Tibial artery (tissue), 4 donors: Measurements from ENCODE around the gene CLDN24.

ENCODE experiments used
- DNase-seq, 2 donors: peaks; one replicate each; pipeline ENCODE4 v3.0.0-alpha.2; 2019
- H3K27ac ChIP-seq, 2 donors: fragments of 200-600 bp; sonication (generic) in 1 of 2; 1 replicate in 1 of 2; 2 replicates in 1 of 2; pipeline ENCODE4 v1.5.1; 2018 to 2019; ENCODE audit warnings: mild to moderate bottlenecking in 1 of 2
- H3K27me3 ChIP-seq, 2 donors: fragments of 200-600 bp; sonication (generic) in 1 of 2; one replicate each; pipeline versions ENCODE4 v1.5.1 to v1.6.0; 2016 to 2019
- H3K36me3 ChIP-seq, 3 donors: fragments of 200-600 bp; sonication (generic) in 2 of 3; one replicate each; pipeline ENCODE4 v1.5.1; 2016 to 2019; ENCODE audit warnings: mild to moderate bottlenecking in 2 of 3
- H3K4me1 ChIP-seq, 4 donors: fragments of 200-600 bp; sonication (generic) in 2 of 4; 1 replicate in 3 of 4; 2 replicates in 1 of 4; pipeline ENCODE4 v1.5.1; 2016 to 2019
- H3K4me3 ChIP-seq, 2 donors: fragments of 200-600 bp; sonication (generic) in 1 of 2; 1 replicate in 1 of 2; 2 replicates in 1 of 2; pipeline ENCODE4 v1.5.1; 2018 to 2019; ENCODE audit warnings: mild to moderate bottlenecking in 2 of 2
- H3K9me3 ChIP-seq, 3 donors: fragments of 200-600 bp; sonication (generic) in 1 of 3; one replicate each; pipeline ENCODE4 v1.5.1; 2016 to 2019
- intact Hi-C: fragments of 100-400 bp; cut with DNase I; formaldehyde crosslinking; loops from one replicate; pipeline ENCODE4 v1.15.0; 2023; ENCODE audit warnings: low total_unique reads
- TF ChIP-seq, protein P1 (sequence below), 2 experiments: fragments of 200-600 bp in 1 of 2; fragments of 450-650 bp in 1 of 2; IDR thresholded peaks; one replicate each; pipeline ENCODE4 v1.5.1; 2017 to 2019; ENCODE audit warnings: antibody characterized with exemption in 2 of 2, mild to moderate bottlenecking in 1 of 2, moderate library complexity in 1 of 2

Gene CLDN24

DNA sequence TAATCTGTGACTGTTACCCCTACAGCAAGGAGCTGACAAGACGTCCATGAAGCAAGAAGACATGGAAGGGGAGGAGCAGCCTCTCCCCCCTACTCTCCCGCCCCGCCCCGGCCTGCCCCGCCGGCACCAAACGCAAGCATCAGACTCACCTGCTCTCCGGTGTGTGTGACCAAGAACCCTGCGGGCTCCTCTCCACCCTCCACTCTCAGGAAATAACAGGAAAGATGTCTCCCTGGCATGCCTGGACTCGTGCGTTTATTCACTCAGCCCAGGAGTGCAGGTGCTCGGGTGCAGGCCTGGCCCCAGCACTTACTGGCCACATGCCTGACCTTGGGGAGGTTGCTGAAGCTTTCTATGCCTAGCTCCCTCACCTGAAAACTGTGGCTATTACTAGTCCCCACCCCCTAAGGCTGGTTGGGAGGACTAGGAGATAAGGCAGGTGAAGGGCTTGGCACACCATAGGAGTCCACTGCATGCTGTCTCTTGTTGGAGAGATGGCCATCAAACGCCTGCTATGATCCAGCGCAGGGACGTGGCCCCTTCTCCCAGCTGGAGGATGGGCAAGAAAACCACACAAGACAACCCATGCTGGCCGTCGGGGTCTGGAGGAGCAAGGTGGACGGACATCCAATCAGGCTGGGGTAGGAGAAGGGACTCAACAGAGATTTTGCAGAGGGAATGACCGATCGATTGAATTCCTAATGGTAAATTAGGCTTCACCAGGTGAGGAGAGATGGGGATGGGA lies 34.9 kb upstream of the CLDN24 start:
- intact Hi-C loops, result no loop called here
- H3K27ac ChIP-seq, result no peak overlapping the region
- H3K4me3 ChIP-seq, result no peak overlapping the region
- peaks cover 0 to 2% of the 10 kb centered on the region in 2 donors for H3K27me3 ChIP-seq
- H3K9me3 ChIP-seq, result no peaks in the 10 kb centered on the region
- H3K4me1 ChIP-seq, result no peaks in the 10 kb centered on the region
- DNase-seq, result no peak
- TF ChIP-seq, protein P1, sequence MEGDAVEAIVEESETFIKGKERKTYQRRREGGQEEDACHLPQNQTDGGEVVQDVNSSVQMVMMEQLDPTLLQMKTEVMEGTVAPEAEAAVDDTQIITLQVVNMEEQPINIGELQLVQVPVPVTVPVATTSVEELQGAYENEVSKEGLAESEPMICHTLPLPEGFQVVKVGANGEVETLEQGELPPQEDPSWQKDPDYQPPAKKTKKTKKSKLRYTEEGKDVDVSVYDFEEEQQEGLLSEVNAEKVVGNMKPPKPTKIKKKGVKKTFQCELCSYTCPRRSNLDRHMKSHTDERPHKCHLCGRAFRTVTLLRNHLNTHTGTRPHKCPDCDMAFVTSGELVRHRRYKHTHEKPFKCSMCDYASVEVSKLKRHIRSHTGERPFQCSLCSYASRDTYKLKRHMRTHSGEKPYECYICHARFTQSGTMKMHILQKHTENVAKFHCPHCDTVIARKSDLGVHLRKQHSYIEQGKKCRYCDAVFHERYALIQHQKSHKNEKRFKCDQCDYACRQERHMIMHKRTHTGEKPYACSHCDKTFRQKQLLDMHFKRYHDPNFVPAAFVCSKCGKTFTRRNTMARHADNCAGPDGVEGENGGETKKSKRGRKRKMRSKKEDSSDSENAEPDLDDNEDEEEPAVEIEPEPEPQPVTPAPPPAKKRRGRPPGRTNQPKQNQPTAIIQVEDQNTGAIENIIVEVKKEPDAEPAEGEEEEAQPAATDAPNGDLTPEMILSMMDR (IDR thresholded peaks at IDR 0.05), result no peak
- no peaks in the 10 kb centered on the region for H3K36me3 ChIP-seq

DNA sequence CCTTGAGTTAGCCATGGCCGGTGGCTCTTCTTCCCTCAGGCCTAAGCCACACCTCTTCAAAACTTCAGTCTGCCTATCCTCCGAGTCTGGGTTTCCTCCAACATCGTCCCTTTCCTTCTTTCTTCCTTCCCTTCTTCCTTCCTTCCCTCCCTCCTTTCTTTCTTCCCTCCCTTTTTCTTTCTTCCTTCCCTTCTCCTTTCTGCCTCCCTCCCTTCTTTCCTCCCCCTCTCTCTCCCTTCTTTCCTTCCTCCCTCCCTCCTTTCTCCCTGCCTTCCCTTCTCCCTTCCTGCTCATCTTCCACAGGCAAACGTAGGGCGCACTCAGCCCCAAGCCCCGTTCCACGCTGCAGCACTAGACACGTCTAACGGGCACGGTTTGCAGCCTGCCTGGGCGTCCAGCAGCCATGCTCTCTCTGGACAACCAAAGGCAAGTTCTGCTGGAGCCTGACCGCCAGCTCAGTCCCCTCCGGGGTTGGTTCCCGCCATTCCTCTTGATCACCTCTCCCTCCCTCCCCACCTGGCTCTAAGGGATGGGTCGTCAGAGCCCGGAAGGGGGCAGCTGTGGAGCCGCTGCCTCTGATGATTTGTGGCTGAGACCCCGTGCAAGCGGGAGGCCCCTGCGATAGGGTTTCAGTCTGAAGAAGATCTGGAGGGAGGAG lies 34.1 kb upstream of the CLDN24 start:
- Histone ChIP-seq H3K4me1 (no peaks in the 10 kb centered on the region), H3K27ac (no peak overlapping the region), H3K4me3 (no peak overlapping the region), H3K36me3 (no peaks in the 10 kb centered on the region), H3K27me3 (peaks cover 0 to 2% of the 10 kb centered on the region in 2 donors), H3K9me3 (no peaks in the 10 kb centered on the region)
- TF ChIP-seq, protein P1 (IDR thresholded peaks at IDR 0.05), result no peak
- no peak for DNase-seq
- intact Hi-C loops, result no loop called here

DNA sequence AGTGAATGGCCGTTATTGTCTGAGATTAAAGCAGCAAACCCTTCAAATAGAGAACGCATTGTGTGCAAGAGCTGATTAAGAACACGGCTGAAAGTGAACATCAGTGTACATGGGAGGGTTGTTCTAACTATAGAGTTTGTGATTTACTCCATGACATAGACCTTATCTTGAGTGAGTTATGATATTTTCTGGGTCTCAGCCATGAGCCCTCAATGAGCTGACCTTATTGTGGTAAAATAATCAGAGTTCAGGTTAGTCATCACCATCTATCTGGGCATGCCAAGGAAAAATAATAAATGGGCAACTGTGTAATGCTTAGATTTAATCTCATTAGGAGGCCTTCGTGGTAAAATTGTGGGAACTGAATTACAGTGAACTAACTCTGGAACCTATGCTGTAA lies 33.2 kb upstream of the CLDN24 start:
- Histone ChIP-seq H3K4me1 (no peaks in the 10 kb centered on the region), H3K36me3 (no peaks in the 10 kb centered on the region), H3K4me3 (no peak overlapping the region), H3K27ac (no peak overlapping the region), H3K27me3 (peaks cover 0 to 2% of the 10 kb centered on the region in 2 donors), H3K9me3 (no peaks in the 10 kb centered on the region)
- no peak for DNase-seq
- TF ChIP-seq, protein P1 (IDR thresholded peaks at IDR 0.05), result no peak
- intact Hi-C loops, result no loop called here

DNA sequence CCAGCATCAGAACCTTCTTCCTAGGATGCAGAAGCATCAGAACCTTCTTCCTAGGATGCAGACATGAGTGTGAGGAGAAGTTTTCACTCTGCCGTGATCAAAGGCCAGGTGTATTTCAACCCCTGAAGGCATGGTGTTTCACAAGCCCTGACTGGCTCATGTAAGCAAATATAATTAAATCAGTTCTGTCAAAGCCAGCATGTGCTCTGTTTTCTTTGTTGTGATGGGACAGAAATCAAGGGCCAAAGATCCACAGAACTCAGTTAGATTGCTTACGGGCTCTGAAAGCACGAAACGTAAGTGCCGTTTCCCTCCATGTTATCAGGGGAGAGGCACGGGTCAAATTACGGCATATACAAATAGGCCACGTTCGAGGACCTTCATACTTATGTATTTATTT lies 32.0 kb upstream of the CLDN24 start:
- H3K4me1 ChIP-seq, result no peaks in the 10 kb centered on the region
- no peak for DNase-seq
- no peak overlapping the region for H3K4me3 ChIP-seq
- no peaks in the 10 kb centered on the region for H3K36me3 ChIP-seq
- intact Hi-C loops, result no loop called here
- no peaks in the 10 kb centered on the region for H3K9me3 ChIP-seq
- no peak overlapping the region for H3K27ac ChIP-seq
- H3K27me3 ChIP-seq, result peaks cover 0 to 2% of the 10 kb centered on the region in 2 donors
- TF ChIP-seq, protein P1 (IDR thresholded peaks at IDR 0.05), result no peak

DNA sequence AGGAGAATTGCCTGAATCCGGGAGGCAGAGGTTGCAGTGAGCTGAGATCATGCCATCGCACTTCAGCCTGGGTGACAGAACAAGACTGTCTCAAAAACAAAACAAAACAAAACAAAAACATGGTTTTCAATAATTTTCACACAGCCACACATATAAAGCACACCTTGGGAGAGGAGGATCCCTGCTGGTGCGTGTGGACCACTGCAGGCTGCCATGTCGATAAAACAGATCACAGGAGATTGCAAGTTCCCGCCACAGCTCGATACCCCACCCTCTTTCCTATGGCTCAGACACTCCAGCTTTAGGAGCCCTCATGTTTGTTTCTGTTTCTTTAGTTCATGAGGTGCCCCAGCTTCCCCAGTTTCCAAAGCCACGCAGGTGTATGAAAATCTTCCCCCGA lies 31.3 kb upstream of the CLDN24 start:
- no peak overlapping the region for H3K27ac ChIP-seq
- TF ChIP-seq, protein P1 (IDR thresholded peaks at IDR 0.05), result no peak
- H3K4me1 ChIP-seq, result peaks cover 0 to 1% (median 0%) of the 10 kb centered on the region in 4 donors
- no peak for DNase-seq
- H3K9me3 ChIP-seq, result no peaks in the 10 kb centered on the region
- no peak overlapping the region for H3K4me3 ChIP-seq
- H3K36me3 ChIP-seq, result no peaks in the 10 kb centered on the region
- H3K27me3 ChIP-seq, result peaks cover 0 to 6% of the 10 kb centered on the region in 2 donors
- intact Hi-C loops, result no loop called here
